T-helper 1 cell treated with Interleukin-12 subunit alpha and Interleukin-12 subunit beta and Interleukin-4 antibody, amounts not matched to agents 30 μg/mL and 1 μg/mL, for 36 hours (primary cell): ENCODE data around the gene CARTPT.

ENCODE experiments used
- H3K27ac Mint-ChIP-seq: one replicate; pipeline ENCODE4 v1.8.0; 2021; ENCODE audit warnings: mild to moderate bottlenecking, mixed read lengths
- H3K27me3 Mint-ChIP-seq: one replicate; pipeline ENCODE4 v1.8.0; 2021; ENCODE audit warnings: low read depth, mixed read lengths
- H3K36me3 Mint-ChIP-seq: one replicate; pipeline ENCODE4 v1.8.0; 2021; ENCODE audit warnings: low read depth, mixed read lengths
- H3K4me1 Mint-ChIP-seq: one replicate; pipeline ENCODE4 v1.8.0; 2021; ENCODE audit warnings: low read depth, mixed read lengths
- H3K4me3 Mint-ChIP-seq: one replicate; pipeline ENCODE4 v1.8.0; 2021; ENCODE audit warnings: mild to moderate bottlenecking, moderate library complexity, mixed read lengths
- H3K9me3 Mint-ChIP-seq: one replicate; pipeline ENCODE4 v1.8.0; 2021; ENCODE audit warnings: mixed read lengths

The CARTPT gene

DNA sequence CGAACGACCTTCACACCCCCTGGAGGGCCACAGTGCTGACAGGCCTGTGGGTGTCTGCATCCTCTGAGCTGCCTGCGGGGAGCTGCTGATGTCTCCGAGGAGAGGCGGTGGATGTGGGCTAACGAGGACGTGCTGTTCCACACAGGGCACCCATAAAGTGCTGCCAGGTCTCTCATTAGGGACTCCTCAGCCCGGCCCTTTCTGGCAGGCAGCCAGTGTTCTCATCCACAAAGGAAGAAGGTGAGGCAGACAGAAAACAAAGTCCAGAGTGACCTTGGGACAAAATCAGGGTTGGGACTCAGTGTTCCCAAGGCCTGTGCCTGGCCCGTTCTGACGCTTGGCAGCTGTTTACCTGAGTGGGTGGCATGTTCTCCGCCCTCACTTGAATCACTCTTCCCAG is 29.3 kb downstream of the CARTPT start:
- no peaks in the 10 kb centered on the region for H3K9me3 Mint-ChIP-seq
- no peaks in the 10 kb centered on the region for H3K36me3 Mint-ChIP-seq
- H3K4me3 Mint-ChIP-seq: no peak overlapping the region
- no peak overlapping the region for H3K27ac Mint-ChIP-seq
- H3K27me3 Mint-ChIP-seq: peaks cover 3% of the 10 kb centered on the region
- H3K4me1 Mint-ChIP-seq: no peaks in the 10 kb centered on the region

DNA sequence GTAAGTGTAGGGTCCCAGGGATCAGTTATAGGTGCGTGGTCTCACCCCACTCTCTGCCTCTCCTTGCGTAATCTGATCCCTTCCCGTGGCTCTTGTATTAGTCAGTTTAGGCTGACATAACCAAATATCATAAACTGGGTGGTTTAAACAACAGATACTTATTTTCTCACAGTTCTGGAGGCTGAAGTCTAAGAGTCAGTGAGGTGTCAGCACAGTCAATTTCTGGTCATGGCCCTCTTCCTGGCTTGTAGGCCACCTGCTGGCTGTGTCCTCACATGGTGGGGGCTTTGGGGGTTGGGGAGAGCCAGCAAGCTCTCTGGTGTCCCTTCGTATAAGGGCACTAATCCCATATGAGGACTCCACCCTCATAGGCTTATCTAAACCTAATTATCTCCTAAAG is 32.3 kb downstream of the CARTPT start:
- no peaks in the 10 kb centered on the region for H3K36me3 Mint-ChIP-seq
- no peaks in the 10 kb centered on the region for H3K27me3 Mint-ChIP-seq
- H3K4me3 Mint-ChIP-seq: no peak overlapping the region
- no peaks in the 10 kb centered on the region for H3K4me1 Mint-ChIP-seq
- no peak overlapping the region for H3K27ac Mint-ChIP-seq
- no peaks in the 10 kb centered on the region for H3K9me3 Mint-ChIP-seq

DNA sequence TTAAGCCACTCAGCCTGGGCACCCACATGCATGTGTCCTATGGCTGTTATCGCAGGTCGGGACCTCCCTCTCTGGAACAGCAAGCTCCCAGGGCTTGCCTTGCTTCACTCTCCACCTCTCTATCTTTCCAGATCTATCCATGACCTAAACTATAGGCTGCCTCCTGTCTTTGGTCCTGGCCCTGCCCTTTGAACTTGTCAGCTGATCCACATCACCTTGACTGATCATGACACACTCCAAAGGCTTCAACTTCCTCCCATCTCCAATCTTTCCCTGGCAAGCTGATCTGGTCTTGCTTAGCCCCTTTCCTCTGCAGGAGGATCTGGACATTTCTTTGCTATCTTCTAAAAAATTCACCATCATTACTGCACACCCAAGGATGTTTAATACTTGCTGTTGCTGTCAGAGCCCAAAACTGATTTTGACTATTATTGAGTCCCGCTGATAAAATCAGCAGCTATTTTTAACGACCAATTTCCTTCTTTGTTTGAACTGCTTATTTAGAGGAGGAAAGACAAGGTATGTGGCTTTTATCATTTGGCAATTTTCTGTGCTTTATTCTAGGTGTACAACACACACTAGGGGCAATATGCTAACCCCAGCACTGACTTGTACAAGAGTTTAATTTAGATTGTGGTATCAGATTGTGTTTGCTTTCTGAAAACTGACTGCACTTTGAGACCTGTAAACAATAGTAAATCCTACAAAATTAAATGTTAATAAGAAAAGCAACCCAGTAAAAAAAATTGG is 33.5 kb downstream of the CARTPT start:
- Mint-ChIP-seq H3K36me3 (no peaks in the 10 kb centered on the region), H3K9me3 (no peaks in the 10 kb centered on the region), H3K4me1 (peaks cover 2% of the 10 kb centered on the region), H3K27me3 (no peaks in the 10 kb centered on the region), H3K4me3 (no peak overlapping the region), H3K27ac (no peak overlapping the region)

DNA sequence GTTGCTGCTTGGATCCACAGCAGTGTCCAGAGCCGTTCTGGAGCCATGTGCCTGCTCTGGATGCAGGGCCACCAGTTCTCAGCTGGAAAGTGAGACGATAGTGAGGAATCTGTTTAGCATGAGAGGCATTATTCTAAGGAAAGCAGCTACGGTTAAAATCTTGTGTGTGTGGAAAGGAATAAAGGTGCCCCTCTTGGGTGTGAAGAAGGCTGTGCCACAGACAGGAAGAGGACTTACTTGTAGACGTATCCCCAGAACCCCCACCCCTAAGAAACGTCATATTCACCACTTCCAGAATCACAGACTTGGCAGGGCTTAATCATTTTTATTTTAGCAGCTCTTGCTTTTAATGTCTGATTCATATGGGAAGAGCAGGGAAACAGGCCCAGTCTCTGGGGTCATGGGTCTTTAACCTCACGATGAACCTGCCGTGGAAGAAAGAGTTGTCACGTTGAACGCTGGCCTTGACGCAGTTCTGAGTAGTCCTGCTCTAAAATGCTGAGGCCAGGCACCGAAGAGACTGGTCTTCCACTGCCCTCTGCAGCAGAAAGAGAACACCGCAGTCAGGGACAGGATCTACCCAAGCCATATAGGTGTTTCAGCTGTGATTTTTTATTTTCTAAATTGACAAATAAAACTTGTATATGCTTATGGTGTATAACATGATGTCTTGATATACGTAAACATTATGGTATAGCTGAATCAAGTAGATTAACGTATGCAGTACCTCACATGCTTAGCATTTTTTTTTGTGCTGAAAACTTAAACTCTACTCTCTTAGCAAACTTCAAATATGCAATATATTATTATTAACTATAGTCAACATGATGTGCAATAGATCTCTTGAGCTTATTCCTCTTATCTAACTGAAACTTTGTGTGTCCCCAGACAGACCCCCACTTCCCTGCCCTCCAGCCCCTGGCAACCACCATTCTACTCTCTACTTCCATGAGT is 38.8 kb downstream of the CARTPT start:
- Mint-ChIP-seq H3K9me3 (no peaks in the 10 kb centered on the region), H3K27ac (no peak overlapping the region), H3K27me3 (no peaks in the 10 kb centered on the region), H3K4me1 (peaks cover 6% of the 10 kb centered on the region), H3K36me3 (no peaks in the 10 kb centered on the region), H3K4me3 (no peak overlapping the region)

DNA sequence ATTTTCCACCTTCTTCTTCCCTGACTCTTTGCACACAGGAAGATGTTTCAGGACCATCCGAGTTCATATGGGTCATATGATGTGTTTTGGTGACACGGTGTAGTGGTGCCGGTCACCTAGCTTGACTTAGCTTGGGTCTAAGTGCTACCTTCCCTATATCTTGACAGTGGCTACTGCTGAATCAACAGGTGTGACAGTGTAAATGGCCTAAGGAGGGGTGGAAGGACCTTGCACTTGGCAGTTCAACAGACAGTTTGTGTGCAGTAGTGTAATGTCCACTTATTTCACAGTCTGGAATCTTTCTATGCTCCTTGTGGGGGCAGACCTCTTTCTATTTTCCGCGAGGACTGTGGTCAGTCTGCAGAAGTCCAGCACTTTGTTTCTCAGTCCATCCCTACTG is 43.8 kb downstream of the CARTPT start:
- Mint-ChIP-seq H3K36me3 (no peaks in the 10 kb centered on the region), H3K27me3 (no peaks in the 10 kb centered on the region), H3K4me1 (peaks cover 3% of the 10 kb centered on the region), H3K27ac (no peak overlapping the region), H3K9me3 (no peaks in the 10 kb centered on the region), H3K4me3 (no peak overlapping the region)

DNA sequence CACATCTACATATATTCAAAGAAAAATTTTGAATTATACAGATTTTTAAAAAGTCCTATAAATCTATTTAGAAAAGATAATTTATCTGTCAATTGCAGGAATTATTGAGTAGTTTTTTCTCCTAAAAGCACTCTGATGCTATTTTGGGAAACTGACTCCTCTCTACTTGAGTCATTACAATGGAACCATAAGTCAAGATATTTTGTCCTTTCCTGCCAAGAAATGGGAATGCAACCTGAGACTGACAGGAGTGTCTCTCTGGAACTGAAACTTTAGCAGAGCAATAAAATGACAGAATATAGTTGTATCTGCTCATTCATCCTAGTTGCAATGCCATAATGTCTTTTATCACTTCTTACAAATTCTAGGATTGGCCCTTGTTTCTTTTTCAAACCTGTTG is 48.6 kb downstream of the CARTPT start:
- Mint-ChIP-seq H3K9me3 (no peaks in the 10 kb centered on the region), H3K4me1 (peaks cover 3% of the 10 kb centered on the region), H3K27me3 (peaks cover 6% of the 10 kb centered on the region), H3K4me3 (no peak overlapping the region), H3K27ac (no peak overlapping the region), H3K36me3 (no peaks in the 10 kb centered on the region)

DNA sequence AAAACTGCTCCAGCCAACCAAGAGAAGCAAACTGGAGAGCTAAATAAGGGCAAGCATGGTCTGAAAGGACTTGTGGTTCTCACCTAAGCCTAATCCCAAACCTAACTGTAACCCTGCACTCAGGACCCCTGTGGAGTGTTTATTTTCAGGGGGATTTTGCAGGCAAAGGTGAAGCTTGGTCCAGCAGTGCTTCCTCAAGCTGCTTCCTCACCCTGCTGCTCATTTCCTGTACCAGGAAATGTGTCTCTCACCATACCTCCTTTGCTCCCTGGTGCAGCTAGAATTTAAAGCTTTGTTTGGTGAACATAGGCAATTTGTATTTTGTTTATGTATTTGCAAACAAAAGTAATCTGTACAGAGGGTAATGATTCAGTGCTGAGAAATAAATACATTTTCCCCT is 50.2 kb downstream of the CARTPT start:
- Mint-ChIP-seq H3K36me3 (no peaks in the 10 kb centered on the region), H3K27ac (no peak overlapping the region), H3K4me3 (no peak overlapping the region), H3K4me1 (peaks cover 3% of the 10 kb centered on the region), H3K27me3 (peaks cover 20% of the 10 kb centered on the region), H3K9me3 (no peaks in the 10 kb centered on the region)

DNA sequence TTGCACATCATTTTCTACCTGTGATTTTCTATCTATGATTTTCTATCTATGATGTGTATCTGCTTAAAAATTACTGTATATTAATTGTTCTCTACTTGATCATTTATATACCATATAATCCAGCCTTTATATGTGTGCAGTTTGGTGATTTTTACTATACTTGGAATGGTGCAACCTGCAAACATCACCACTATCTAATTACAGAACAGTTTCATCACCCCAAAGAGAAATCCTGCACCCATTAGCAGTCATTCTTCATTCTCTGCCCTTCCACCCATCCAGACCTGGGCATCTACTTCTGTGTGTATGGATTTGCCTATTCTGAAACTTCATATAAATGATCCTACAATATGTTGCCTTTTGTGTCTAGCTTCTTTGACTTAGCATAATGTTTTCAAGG is 51.3 kb downstream of the CARTPT start:
- peaks cover 3% of the 10 kb centered on the region for H3K4me1 Mint-ChIP-seq
- H3K27me3 Mint-ChIP-seq: peaks cover 20% of the 10 kb centered on the region
- H3K36me3 Mint-ChIP-seq: no peaks in the 10 kb centered on the region
- H3K9me3 Mint-ChIP-seq: no peaks in the 10 kb centered on the region
- H3K27ac Mint-ChIP-seq: no peak overlapping the region
- H3K4me3 Mint-ChIP-seq: no peak overlapping the region
